HepG2 (cell line): ENCODE data around the gene ZCCHC7. TPM values are rescaled to one million over a fixed set of nuclear protein-coding genes. Genes with fewer than 3 reads are reported as not detected.

Source experiments
- PRDM15 ChIP-seq: sonication (generic); formaldehyde crosslinking; IDR thresholded peaks from 2 replicates; pipeline ENCODE4 v1.4.0; 2020; ENCODE audit warnings: missing genetic modification reagents
- WIZ ChIP-seq: sonication (generic); formaldehyde crosslinking; IDR thresholded peaks from 2 replicates; pipeline ENCODE4 v1.5.1; 2020; ENCODE audit warnings: mild to moderate bottlenecking, missing genetic modification reagents
- ZNF263 ChIP-seq: sonication (generic); formaldehyde crosslinking; IDR thresholded peaks from 2 replicates; pipeline ENCODE4 v1.4.0; 2020; ENCODE audit warnings: missing genetic modification reagents
- ZNF607 ChIP-seq: sonication (generic); formaldehyde crosslinking; IDR thresholded peaks from 2 replicates; pipeline ENCODE4 v1.5.1; 2020; ENCODE audit warnings: missing genetic modification reagents, mild to moderate bottlenecking, borderline replicate concordance
- ZNF678 ChIP-seq: sonication (generic); formaldehyde crosslinking; IDR thresholded peaks from 2 replicates; pipeline ENCODE4 v1.4.0; 2020; ENCODE audit warnings: mild to moderate bottlenecking, missing genetic modification reagents
- polyA plus RNA-seq, 8 experiments: library from polyadenylated mRNA; depleted of rRNA in 3 of 8; stranded (reverse) in 7 of 8; unstranded in 1 of 8; fragments of >200 nt; fragmentation: Illumina TruSeq in 4 of 8; extraction: Trizol in 4 of 8; gene quantifications; 2 replicates each; pipeline versions ENCODE4 v1.2.1 to v1.2.3, GENCODE V29; 2011 to 2016; ENCODE audit warnings: low read depth in 4 of 8, missing spikeins in 1 of 8, mixed read lengths in 1 of 8; ENCODE audit not compliant: insufficient read depth in 1 of 8
- total RNA-seq, 5 experiments: library from RNA; depleted of rRNA; stranded (reverse); fragments of >200 nt; fragmentation: Illumina TruSeq; extraction: Trizol; gene quantifications; 2 replicates each; pipeline ENCODE4 v1.2.3, GENCODE V29; 2016; ENCODE audit warnings: low read depth in 1 of 5
- TF ChIP-seq, protein P1 (sequence below): sonication (generic); formaldehyde crosslinking; IDR thresholded peaks from 2 replicates; pipeline ENCODE4 v1.5.0; 2020; ENCODE audit warnings: mild to moderate bottlenecking, missing genetic modification reagents
- TF ChIP-seq, protein P2 (sequence below): sonication (generic); formaldehyde crosslinking; IDR thresholded peaks from 2 replicates; pipeline ENCODE4 v1.4.0; 2020; ENCODE audit warnings: missing genetic modification reagents
- TF ChIP-seq, protein P3 (sequence below): sonication (generic); formaldehyde crosslinking; IDR thresholded peaks from 2 replicates; pipeline ENCODE4 v1.4.0; 2020; ENCODE audit warnings: mild to moderate bottlenecking, missing genetic modification reagents
- TF ChIP-seq, protein P4 (sequence below): sonication (generic); formaldehyde crosslinking; IDR thresholded peaks from 2 replicates; pipeline ENCODE4 v1.5.0; 2020; ENCODE audit warnings: missing genetic modification reagents

ZCCHC7 gene
- total and polyA plus RNA-seq, 2 of the 13 experiments (the other 11 are each of a cell fraction or from before 2014, with no cell fraction given): 13.6 to 19.3 TPM

- TF ChIP-seq, protein P1, sequence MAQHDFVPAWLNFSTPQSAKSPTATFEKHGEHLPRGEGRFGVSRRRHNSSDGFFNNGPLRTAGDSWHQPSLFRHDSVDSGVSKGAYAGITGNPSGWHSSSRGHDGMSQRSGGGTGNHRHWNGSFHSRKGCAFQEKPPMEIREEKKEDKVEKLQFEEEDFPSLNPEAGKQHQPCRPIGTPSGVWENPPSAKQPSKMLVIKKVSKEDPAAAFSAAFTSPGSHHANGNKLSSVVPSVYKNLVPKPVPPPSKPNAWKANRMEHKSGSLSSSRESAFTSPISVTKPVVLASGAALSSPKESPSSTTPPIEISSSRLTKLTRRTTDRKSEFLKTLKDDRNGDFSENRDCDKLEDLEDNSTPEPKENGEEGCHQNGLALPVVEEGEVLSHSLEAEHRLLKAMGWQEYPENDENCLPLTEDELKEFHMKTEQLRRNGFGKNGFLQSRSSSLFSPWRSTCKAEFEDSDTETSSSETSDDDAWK (CRISPR knock-in tag): no peak
- TF ChIP-seq, protein P2, sequence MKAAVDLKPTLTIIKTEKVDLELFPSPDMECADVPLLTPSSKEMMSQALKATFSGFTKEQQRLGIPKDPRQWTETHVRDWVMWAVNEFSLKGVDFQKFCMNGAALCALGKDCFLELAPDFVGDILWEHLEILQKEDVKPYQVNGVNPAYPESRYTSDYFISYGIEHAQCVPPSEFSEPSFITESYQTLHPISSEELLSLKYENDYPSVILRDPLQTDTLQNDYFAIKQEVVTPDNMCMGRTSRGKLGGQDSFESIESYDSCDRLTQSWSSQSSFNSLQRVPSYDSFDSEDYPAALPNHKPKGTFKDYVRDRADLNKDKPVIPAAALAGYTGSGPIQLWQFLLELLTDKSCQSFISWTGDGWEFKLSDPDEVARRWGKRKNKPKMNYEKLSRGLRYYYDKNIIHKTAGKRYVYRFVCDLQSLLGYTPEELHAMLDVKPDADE (CRISPR knock-in tag): no peak
- TF ChIP-seq, protein P3, sequence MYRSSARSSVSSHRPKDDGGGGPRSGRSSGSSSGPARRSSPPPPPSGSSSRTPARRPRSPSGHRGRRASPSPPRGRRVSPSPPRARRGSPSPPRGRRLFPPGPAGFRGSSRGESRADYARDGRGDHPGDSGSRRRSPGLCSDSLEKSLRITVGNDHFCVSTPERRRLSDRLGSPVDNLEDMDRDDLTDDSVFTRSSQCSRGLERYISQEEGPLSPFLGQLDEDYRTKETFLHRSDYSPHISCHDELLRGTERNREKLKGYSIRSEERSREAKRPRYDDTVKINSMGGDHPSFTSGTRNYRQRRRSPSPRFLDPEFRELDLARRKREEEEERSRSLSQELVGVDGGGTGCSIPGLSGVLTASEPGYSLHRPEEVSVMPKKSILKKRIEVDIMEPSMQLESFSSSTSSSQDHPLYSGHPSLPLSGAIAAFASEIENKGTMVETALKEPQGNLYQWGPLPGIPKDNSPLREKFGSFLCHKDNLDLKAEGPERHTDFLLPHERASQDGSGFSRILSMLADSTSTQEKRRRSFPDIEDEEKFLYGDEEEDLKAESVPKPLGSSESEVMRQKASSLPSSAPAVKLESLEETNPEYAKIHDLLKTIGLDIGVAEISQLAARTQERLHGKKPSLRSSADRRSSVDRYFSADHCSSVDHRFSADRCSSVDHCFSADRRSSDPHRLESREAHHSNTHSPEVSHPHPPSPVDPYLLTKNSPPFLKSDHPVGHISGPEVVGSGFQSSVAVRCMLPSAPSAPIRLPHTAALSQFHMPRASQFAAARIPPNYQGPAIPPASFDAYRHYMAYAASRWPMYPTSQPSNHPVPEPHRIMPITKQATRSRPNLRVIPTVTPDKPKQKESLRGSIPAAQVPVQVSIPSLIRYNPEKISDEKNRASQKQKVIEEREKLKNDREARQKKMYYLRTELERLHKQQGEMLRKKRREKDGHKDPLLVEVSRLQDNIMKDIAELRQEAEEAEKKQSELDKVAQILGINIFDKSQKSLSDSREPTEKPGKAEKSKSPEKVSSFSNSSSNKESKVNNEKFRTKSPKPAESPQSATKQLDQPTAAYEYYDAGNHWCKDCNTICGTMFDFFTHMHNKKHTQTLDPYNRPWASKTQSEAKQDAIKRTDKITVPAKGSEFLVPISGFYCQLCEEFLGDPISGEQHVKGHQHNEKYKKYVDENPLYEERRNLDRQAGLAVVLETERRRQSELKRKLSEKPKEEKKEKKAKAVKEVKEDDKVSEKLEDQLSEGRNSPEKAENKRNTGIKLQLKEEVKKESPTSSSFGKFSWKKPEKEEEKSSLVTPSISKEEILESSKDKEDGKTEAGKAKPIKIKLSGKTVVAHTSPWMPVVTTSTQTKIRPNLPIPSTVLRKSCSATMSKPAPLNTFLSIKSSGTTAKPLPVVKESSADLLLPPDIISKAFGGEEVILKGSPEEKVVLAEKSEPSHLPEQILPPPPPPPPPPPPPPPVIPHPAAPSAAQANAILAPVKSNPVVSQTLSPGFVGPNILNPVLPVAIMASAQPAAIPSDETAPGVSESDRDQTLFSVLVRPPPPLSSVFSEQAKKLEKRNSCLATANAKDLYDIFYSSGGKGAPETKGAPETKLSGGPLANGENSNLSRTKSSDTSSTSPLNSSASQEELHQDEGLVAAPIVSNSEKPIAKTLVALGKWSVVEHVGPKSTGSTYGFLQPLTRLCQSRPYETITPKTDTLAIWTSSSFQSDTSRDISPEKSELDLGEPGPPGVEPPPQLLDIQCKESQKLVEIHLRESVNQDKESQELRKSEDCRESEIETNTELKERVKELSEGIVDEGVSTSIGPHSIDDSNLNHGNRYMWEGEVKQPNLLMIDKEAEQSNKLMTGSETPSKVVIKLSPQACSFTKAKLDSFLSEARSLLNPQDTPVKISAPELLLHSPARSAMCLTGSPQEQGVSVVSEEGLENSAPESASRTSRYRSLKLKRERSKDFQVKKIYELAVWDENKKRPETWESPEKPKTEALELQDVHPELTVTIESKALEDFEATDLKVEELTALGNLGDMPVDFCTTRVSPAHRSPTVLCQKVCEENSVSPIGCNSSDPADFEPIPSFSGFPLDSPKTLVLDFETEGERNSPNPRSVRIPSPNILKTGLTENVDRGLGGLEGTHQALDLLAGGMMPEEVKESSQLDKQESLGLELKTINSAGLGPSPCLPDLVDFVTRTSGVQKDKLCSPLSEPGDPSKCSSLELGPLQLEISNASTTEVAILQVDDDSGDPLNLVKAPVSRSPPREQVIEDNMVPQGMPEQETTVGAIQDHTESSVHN: no peak
- no peak for TF ChIP-seq WIZ (CRISPR knock-in tag)
- TF ChIP-seq ZNF263: no peak
- TF ChIP-seq, protein P4, sequence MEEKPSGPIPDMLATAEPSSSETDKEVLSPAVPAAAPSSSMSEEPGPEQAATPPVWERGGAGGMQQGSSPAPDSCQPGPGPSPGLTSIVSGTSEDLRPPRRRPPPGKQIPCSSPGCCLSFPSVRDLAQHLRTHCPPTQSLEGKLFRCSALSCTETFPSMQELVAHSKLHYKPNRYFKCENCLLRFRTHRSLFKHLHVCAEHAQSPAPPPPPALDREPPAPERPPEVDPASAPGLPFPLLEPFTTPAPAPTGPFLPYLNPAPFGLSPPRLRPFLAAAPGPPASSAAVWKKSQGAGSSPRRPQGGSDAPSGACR (CRISPR knock-in tag): no peak
- no peak for TF ChIP-seq PRDM15 (CRISPR knock-in tag)
- TF ChIP-seq ZNF678 (CRISPR knock-in tag): no peak
- no peak for TF ChIP-seq ZNF607
- TF ChIP-seq, all 625 proteins: peak for 0
Observed at GRCh38 chr9:37369671-37370070, 249.3 kb downstream of the ZCCHC7 start (continued).
